GM18868 (cell line): ENCODE measurements around the gene INO80C.

Experiments used
- ATAC-seq: cut with Tn5 transposase; IDR thresholded peaks from one replicate; pipeline ENCODE4 v1.9.1; 2021; ENCODE audit warnings: mild to moderate bottlenecking, moderate library complexity; ENCODE audit not compliant: unreplicated experiment

INO80C gene

GRCh38 chr18:35435401-35435800 lies 62.4 kb downstream of the INO80C start:
- no peak for ATAC-seq

- ATAC-seq, result no peak
These were observed 65.2 kb downstream of the INO80C start for GRCh38 chr18:35432565-35433001.

- no peak for ATAC-seq
These were observed 66.4 kb downstream of the INO80C start for GRCh38 chr18:35431374-35431741.

DNA sequence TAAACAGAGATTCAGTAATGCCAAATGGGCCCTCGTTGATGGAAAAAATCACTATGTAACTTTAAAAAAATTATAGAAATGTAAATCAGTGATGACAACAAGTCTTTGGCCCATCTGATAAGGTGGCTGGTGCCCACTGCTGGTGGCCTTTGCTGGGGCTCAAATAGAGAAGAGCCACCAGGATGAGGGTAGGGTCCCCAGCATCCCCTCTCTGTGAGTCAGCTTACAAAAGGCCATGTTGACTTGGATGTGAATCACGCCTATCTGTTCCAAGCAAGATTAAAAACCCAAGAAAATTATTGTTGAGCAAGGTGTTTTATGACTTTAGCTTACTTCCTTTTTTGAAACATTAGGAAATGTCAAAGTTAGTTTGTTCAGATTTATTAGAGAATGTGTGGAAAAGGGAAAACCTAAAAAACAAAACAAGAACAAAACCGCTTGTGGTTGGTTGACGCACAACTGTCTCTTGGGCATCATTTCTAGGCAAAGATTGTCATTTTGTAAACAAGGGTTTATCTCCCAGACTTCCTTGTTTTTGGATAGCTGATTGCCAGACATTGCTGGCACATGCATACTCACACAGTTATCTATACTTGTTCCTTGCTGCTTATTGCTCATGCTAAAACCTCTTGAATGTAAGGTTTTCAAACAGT lies 66.9 kb downstream of the INO80C start:
- no peak for ATAC-seq

GRCh38 chr18:35426786-35427185 lies 71.0 kb downstream of the INO80C start:
- ATAC-seq, result no peak

GRCh38 chr18:35424356-35424755 lies 73.4 kb downstream of the INO80C start:
- no peak for ATAC-seq

DNA sequence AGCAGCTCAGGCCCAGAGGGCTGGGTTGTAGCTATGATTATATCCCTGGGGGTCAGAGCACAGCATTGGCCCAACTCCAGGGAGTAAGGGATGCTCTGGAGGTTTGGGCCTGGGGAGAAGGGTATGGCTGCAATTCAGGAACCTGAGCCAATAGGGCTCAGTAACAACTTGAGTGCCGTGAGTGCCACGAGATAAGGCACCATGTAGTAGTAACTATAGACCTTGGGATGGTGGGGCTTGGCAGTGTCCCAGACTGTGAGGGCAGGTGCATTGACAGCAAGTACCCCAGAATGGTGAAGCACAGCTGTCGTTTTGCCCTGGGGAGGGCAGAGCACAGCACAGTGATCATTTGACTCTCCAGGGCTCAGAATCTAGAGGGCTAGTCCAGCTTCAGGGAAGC lies 75.5 kb downstream of the INO80C start:
- no peak for ATAC-seq

GRCh38 chr18:35418610-35419009 lies 79.2 kb downstream of the INO80C start:
- ATAC-seq, result no peak
